Measurements from ENCODE around the gene KIF3B.
"Not testable (repeated sequence)": the region's sequence is repeated elsewhere in the genome, so short reads cannot be mapped to it uniquely, and the experiment has no call there.

Gene KIF3B

DNA sequence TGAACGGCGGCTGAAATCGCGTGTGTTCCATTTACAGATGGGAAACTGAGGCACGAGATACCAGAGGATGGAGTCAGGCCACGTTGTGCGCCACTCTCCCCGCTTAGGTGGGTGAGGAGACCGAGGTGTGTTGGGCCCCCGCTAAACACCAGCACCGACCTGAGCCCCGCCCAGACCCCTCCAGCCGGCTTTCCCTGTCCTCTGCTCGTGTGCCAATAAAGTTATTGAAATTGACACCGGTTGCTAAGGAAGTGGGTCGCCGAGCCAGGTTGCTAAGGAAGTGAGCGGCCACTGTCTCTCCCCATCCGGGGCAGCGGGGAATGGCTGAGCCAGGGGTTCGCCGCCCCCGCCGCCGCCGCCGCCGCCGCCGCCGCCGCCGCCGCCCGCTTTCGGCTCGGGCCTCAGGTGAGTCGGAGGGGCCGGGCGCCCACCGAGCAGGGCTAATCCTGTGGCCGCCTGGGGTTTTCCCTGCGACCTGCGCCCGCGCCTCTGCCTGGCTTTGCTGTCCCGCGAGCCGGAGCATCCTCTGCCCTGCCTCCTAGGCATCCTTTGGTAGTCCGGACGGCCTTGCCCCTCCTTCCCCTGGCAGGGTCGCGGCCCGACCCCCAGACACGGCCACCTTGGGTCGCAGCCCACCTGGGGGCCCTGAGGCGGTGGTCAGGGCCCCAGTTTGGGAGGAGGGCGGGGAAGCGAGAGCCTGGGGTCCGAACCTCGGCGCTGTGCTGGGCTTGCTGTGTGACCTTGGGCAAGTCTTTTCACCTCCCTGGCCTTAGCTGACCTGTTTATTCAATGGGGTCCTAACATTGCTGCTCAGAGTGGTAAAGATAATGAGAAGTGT lies at the start of gene KIF3B:
TSS of gene KIF3B (plus strand) at position 291 of the 838 bp plus-strand sequence. CDS start 32,127 bp downstream, outside the sequence.
- peak; percentile 94 for DNase-seq (ENCODE audit: low spot score)

DNA sequence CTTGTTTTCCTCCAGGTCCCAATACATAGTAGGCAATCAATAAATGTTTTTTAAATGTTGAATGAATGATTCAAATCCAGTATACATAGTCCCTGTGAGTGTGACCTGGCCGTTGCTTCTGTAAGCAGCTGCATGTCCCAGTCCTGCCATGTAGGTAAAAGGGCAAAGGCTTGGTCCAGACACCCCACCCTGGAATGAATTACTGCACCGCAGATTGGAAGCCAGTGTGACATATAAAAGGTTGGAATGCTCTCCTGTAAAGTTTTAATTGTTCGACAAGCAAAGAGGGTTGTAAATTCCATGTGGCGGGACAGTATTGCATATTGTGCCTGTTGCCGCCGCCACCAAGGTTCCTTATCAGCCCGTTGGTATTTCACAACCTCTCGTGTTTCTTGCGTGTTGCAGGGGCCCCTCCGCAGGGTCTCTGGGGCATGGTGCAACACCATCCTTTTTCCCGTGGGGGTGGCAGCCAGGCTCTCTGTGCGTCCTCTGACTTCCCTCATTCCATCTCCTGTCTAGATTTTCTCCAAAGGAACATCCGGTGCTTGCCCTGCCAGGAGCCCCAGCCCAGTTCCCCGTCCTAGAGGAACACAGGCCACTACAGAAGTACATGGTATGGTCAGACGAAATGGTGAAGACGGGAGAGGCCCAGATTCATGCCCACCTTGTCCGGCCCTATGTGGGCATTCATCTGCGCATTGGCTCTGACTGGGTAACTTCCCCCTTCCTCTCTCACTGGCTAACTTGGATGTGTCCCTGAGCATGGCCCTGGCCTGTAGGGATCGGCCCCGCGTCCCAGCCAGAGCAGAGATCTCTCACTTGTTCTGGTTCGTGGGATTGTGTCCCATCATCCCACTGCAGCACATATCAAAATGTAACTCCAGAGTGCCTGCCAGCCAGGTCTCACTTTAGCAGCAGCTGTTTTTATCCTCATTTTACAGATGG lies 49.4 kb upstream of the KIF3B start:
- DNase-seq (ENCODE audit: low spot score), result no peak

DNA sequence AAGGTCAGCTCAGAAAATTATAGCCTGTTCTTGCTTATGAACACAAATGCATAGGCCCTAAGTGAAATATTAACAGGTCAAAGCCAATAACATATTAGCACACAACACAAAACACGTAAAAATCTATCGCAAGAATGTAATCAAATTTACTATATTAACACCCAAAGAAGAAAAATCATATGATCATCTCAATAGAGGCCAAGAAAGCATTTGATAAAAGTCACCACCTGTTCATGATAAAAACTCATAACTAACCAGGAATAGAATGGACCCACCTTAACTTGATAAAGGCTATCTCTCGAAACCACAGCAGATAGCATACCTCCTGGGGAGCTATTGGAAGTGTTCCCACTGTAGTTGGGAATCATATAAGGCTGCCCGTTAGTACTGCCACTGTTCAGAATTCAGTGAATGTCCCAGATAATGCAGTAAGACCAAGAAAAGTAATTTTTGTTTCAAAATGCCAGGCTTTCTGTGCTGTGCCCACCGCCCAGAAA lies 48.2 kb upstream of the KIF3B start:
- DNase-seq (ENCODE audit: low spot score), result no peak

DNA sequence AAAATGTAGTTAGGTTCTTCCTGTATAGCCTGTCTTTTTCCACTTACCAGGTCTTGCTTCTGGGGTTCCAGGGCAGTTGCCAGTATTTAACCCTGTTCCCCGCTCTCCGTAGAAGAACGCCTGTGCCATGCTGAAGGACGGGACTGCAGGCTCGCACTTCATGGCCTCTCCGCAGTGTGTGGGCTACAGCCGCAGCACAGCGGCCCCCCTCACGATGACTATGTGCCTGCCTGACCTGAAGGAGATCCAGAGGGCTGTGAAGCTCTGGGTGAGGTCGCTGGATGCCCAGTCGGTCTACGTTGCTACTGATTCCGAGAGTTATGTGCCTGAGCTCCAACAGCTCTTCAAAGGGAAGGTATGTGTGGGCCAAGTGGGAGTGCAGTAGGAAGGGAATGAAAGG lies 46.7 kb upstream of the KIF3B start:
- no peak for DNase-seq (ENCODE audit: low spot score)

DNA sequence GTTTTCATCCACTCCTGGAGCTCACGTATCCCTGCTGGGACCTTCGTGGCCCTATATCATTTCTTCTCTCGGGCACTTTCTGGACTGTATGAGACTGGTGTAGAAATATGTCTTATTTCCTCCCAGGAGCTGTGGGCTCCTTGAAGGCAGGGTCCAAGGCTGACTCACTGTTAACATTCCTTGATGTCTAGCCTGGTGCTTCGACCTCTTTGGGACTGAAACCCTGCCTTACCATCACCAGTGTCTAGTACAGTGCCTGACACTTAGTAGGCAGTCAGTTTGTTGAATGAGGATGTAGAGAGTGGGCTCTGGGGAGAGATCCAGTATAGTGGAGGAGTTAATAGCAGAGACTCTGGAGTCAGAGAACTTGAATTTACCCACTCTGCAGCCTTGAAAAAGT lies 46.2 kb upstream of the KIF3B start:
- no peak for DNase-seq (ENCODE audit: low spot score)

DNA sequence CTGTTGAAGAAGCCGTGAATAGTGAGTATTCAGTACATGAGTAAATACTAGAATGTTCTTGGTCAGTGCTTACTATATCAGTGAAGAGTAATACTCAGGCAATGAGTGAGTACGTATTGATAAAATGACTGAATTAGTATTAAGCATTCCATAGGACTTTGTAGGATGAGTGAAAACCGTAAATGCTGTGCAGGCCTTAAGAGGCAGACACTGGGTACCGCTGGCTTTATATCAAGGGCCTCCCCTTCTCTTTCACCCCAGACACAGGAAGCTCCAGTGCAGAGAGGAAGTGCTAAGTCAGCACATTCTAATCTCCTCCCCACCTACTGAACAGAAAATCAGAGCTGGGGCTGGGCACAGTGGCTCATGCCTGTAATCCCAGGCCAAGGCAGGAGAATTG lies 45.6 kb upstream of the KIF3B start:
- peak; percentile 70 for DNase-seq (ENCODE audit: low spot score)

DNA sequence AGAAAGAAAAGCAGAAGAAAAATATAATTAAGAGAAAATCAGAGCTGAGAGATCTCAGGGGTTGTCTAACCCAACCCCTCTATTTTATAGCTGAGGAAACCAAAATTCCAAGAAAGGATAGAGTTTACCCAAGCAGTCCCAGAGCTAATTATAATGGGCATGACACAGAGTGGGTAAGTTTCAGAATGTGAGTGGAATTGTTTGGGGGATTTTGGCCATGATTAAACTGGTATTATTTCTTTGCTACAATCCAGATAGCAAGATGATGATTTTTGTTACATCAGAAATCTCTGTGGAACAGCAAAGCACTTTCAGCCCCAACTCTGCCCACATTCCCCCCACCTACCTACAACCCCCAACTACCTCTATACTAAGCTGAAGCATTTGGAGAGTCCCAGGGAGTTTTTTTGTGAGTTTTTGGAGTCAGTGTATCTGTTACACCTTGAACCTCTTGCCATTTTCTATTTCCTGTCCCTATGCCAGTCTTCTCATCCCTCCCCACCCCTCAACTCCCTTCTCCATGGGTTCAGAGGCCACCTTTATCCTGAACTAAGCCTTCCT lies 45.0 kb upstream of the KIF3B start:
- no peak for DNase-seq (ENCODE audit: low spot score)

DNA sequence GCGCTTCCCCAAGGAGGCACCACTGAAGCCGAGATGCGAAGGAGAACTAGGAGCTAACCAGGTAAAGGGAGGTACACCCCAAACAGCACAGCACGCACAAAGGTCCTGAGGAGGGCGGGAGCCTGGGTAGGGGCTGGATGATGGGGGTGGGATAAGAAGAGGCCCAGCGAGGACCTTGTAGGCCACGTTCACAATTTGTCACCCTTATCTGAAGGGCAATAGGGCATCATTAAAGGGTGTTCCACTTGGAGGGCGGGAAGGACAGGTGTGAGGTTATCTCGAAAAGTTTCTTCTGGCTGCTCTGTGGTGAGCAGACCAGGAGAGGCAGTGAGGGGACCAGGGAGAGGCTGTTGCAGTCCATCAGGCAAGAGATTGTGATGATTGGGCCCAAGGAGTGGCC lies 44.2 kb upstream of the KIF3B start:
- no peak for DNase-seq (ENCODE audit: low spot score)

DNA sequence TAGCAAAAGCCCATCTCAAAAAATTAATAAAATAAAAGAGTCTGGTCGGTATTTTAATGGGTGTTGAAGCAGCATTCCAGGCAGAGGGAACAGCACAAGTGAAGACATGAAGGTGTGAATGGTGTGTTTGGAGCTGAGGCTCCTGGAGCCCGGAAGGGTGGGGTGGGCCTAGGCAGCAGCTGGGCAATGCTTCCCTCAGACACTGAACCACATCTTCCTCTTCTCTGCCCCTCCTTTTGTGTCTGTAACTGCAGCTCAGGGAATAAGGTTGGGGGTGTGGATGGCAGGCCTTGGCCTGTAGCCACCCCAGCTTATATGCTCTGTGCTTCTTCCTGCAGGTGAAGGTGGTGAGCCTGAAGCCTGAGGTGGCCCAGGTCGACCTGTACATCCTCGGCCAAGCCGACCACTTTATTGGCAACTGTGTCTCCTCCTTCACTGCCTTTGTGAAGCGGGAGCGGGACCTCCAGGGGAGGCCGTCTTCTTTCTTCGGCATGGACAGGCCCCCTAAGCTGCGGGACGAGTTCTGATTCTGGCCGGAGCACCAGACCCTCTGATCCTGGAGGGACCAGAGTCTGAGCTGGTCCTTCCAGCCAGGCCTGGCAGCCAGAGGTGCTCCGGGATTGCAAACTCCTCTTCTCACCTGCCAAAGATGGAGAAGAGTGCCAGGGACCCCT lies 43.2 kb upstream of the KIF3B start:
- DNase-seq (ENCODE audit: low spot score), result no peak

DNA sequence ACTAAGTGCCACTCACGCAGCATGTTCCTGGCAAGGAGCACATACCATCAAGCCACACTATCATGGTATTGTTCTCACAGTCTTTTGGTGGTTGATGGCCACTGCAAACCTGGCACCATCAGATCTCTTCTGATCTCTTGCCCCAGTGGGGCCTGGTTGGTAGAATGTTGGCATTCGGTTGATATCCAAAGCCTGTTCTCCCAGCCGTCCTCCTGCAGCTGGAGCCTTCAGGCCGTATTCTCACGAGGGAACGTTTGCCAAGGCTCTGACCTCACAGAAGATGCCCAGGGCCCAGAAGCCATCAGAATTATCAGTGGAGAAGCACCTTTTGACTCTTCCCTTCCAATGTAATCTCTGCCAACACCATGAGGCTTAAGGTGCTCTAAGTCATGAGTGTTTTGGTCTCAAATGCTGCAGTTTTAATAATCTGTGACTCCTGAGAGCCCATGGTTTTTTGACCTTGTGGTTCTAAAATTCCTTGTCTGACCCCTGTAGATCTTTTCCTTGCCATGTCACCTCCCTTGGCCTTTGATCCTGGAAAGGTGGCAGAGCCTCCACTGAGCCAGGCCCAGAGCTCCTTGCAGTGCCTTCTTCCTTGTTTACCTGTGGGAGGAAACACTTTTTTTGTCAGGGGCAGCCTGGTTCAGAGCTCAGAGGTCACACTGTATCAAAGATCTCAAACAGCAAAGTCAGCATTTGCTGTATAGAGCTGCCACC lies 42.0 kb upstream of the KIF3B start:
- DNase-seq (ENCODE audit: low spot score), result no peak

DNA sequence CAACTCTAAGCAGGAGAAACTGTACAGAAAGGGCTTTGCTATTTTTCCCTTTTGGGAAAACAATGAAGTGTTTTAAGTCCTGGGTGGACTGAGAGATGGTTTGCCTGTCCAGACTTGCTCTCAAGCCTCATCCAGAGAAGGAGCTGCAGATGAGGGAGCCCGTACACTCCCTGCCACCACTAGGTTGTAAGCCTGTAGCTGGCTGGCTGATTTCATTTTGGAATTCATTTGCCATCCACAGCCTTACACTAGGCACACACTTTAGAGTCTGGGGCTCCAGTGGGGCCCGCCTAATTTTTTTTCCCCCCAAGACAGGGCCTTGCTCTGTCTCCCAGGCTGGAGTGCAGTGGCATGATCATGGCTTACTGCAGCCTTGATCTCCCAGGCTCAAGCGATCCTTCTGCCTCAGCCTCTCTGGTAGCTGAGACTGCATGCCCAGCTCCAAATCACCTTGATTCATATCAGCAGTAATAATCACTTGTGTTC lies 41.4 kb upstream of the KIF3B start:
- DNase-seq (ENCODE audit: low spot score), result no peak

DNA sequence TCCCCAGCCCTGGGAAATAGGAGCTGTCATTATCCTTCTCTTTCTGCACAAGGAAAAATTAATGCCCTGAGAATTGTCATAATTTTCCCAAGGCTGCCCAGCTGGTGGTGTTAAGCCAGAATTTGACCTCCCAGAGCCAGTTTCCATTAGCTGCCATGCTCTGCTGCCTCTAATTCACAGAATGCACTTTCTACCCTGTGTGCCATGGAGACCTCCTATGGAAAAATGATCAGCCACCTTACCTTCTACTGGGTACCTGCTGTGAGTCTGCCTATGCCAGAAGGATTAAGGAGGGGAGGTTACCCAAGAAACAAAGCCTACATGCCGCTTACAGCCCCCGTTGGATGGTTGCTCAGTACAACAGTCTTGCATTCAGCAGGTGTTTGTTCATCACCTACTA lies 40.6 kb upstream of the KIF3B start:
- no peak for DNase-seq (ENCODE audit: low spot score)

DNA sequence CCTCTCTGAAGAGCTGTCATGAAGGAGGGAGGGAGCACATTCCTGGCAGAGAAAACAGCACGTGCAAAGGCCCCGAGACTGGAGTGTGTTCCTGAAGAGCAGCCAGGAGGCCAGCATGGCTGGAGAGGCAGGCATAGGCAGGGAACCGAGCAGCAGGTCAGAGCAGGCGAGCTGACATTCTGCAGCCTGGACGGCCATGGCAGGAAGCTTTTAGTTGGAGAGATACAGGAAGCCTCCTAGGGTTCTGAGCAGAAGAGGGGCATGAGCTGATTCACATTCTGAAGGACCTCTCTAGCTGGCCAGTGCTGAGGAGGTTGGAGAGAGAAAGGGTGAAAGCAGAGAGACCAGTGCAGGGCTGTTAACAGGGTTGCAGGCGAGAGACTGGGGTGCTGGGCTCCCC lies 40.0 kb upstream of the KIF3B start:
- DNase-seq (ENCODE audit: low spot score), result no peak

DNA sequence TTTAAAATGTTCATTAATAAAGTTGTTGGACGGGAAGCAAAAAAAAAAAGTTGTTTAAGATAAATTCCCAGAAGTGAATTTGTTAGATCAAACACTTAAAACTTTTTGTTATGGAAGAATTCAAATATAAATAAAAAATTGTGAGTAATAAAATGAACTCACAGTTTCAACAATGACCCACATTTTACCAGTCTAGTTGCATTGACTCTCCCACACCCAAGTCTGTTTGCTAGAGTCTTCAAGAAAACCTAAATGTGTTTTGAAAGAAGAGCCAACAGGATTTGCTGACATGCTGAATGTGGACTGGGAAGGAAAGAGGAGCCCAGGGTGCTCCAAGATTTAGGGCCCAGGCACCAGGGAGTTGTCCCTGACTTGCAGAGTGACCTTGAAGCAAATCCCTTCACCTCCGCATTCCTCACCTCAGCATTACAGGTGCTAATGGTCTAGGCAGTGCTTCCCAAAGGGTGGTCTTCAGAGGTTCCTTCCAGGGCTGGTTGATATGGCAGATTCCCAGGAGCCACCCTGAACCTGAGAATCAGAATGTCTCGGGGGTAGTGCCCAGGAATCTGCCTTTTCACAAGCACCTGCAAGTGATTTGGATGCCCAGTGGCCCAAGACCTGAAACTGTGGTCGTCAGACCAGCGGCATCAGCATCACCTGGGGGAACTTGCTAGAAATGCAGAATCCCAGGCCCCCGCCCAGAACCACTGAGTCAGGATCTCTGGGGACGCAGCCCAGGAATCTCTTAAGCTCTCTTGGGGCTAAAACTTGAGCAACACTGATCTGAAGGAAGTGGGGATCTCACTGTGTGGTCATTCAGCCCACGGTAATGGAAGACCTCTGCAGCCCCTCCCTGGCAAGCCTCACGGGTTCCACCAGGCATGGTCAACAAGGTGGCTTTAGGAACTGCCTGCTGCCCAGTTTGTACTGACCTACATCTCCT lies 38.7 kb upstream of the KIF3B start:
- no peak for DNase-seq (ENCODE audit: low spot score)

DNA sequence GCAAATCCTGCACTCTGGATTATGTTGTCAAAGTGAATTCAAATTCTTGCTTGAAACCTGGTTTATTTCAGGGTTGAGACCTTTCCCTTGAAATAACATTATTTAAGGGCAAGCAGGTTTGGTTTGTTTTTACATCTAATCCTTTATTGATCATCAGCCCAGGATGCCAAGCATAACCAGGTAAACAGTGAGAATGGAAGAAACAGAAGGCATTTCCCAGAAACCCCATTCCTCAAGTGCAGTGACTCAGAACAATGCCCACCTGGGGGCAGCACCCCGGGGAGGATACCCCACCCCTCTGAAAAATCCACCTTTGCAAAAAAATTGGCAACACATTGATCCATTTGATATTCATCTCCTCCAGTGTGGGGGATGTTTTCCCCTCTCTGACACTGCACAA lies 37.2 kb upstream of the KIF3B start:
- DNase-seq (ENCODE audit: low spot score), result no peak

DNA sequence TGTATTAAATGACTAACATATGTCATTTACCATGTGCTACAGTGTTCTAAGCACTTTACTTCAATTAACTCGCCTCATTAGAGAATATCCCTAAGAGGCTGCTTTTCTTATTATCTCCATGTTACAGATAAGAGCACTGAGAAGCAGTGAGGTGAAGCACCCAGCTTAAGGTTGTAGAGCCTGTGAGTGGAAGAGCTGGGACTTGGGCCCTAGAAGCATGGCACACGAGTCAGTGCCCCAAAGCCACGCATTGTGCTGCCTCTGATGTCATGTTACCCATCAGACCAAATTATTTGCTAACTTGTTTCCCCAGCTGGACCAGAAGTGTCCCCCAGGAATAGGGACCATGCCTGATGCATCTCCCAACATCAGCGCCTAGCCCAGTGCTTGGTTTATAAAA lies 35.6 kb upstream of the KIF3B start:
- DNase-seq (ENCODE audit: low spot score), result no peak

DNA sequence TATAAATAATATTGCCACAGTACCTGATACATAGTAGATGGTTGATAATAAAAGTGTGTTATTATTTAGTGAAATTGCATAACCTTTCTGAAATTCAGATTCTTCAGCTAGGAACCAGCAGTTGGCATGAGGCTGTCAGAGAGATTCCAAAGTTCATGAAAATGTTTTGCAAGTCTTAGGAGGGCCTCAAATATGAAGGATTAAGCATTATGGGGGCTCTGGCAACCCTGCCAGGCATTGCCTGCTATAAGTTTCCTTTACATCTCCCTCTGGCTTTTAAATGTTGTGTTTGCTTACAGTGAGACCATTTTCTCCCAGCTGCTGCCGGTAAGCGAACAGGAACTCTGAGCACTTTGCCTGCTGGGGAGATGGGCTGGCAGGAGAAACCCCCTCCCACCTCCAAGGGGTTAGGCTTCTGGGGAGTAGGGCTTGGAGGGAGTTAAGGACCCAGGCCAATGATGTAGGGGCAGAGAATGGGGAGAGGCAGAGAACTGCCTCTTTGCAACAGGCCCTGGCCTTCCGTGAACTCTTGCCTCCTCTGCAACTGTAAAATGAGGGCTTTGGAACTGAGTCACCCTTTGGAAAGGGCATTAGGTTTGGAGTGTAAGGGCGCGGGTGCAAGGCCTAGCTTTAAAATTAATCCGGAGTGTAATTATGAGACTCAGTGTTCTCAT lies 33.2 kb upstream of the KIF3B start:
- DNase-seq (ENCODE audit: low spot score), result no peak

DNA sequence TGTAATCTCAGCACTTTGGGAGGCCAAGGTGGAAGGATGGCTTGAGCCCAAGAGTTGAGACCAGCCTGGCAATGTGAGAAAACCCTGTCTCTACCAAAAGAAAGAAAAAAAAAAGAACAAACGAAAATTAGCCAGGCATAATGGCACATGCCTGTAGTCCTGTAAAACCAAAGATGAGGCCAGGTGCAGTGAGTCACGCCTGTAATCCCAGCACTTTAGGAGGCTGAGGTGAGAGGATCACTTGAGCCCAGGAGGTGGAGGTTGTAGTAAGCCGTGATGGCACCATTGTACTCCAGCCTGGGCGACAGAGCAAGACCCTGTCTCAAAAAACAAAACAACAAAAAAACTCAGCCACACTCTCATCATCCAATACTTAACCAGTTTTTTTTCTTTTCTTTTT lies 32.5 kb upstream of the KIF3B start:
- no peak for DNase-seq (ENCODE audit: low spot score)

DNA sequence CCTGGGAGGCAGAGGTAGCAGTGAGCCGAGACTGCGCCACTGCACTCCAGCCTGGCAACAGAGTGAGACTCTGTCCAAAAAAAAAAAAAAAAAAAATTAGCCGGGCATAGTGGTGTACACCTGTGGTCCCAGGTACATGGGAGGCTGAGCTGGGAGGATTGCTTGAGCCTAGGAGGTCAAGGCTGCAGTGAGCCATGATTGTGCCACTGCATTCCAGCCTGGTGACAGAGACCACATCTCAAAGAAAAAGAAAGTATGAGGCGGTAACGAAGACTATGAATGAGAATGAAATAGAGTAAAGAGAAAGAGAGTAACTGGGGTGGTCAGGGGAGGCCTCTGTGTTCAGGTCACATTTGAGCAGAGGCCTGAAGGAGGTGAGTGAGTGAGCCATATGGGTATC lies 31.2 kb upstream of the KIF3B start:
- not testable (repeated sequence) for DNase-seq (ENCODE audit: low spot score)
